ENCODE results near the gene MLLT3. TPM values are rescaled to one million over a fixed set of nuclear protein-coding genes. Genes with fewer than 3 reads are reported as not detected.

MLLT3 gene
- total and polyA plus RNA-seq, 8 donors = 6.5 to 48.7 (median 24.4) TPM

- TF ChIP-seq EP300 (IDR thresholded peaks at IDR 0.05) (no peak), POLR2AphosphoS5 (IDR thresholded peaks at IDR 0.05) (no peak), CTCF (IDR thresholded peaks at IDR 0.05) (no peak), POLR2A (IDR thresholded peaks at IDR 0.05) (no peak)
Observed at GRCh38 chr9:20625003-20625349, 2.7 kb upstream of the MLLT3 start.

DNA sequence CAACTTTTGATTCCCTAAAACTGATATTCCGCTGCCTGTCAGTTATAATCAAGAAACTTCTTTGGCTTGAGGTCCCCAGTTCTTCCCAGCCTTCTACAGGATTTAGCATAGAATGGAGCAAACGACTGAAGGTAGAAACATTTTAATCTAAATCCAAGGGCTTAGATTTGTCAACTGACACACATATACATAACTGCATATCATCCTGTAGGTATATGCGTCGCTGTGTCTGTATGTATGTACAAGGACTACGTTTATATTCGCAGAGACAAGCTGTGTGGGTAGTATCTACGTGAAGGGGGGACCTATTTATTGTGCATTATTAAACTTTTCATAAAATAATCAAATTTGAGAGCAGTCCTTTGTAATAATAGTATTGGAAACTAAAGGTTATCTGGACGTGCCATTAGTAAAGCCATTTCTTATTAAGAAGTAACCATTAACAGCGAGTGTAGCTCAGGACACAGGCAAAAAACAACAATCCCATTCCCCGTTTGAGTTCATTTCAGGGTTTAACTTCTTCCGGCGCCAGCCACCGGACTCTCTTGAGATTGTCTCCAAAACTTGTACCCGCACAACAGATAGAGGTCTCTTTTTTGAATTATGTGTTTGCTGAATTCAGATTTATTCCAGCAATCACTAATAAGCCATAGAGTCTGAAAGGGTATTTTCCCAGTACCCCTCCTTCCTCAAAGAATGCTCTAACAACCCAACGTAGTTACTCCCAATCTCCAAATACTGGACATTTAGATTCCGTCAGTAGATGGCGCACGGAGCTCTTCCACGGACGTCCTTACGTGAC is 2.1 kb upstream of the MLLT3 start:
- H3K36me3 ChIP-seq = no peaks in the 10 kb centered on the region
- H3K4me3 ChIP-seq = peak overlapping the region; percentile 79 to 98 (median 90)
- no peaks in the 10 kb centered on the region for H3K27me3 ChIP-seq
- 4 to 10% (median 8%) methylated on average over 21 of the region's 21 CpGs for WGBS, 5 donors
- H3K9me3 ChIP-seq = no peaks in the 10 kb centered on the region
- peak; percentile 63 to 89 for DNase-seq
- TF ChIP-seq CTCF (IDR thresholded peaks at IDR 0.05) (peak in 5 of 7 experiments; percentile 48 to 79 (median 68)), POLR2AphosphoS5 (IDR thresholded peaks at IDR 0.05) (peak in 1 of 3 donors; percentile 59), EP300 (IDR thresholded peaks at IDR 0.05) (no peak)
- H3K4me1 ChIP-seq = peaks cover 0 to 33% (median 25%) of the 10 kb centered on the region in 4 donors
- H3K27ac ChIP-seq = peak overlapping the region in 4 of 5 donors; percentile 22 to 92 (median 92)
- intact Hi-C loops (cut with DNase I; ENCODE audit: low total_unique reads) = no loop called here

More at GRCh38 chr9:20625003-20625349, 2.7 kb upstream of the MLLT3 start:
- Histone ChIP-seq H3K27me3 (no peaks in the 10 kb centered on the region), H3K4me1 (peaks cover 0 to 27% (median 20%) of the 10 kb centered on the region in 4 donors), H3K27ac (no peak overlapping the region), H3K9me3 (no peaks in the 10 kb centered on the region), H3K36me3 (no peaks in the 10 kb centered on the region), H3K4me3 (peak overlapping the region in 3 of 4 donors; percentile 89 to 98 (median 91))
- no peak for DNase-seq
- WGBS, 5 donors = 52 to 72% (median 56%) methylated on average over 2 of the region's 2 CpGs
- intact Hi-C loops (cut with DNase I; ENCODE audit: low total_unique reads) = no loop called here

DNA sequence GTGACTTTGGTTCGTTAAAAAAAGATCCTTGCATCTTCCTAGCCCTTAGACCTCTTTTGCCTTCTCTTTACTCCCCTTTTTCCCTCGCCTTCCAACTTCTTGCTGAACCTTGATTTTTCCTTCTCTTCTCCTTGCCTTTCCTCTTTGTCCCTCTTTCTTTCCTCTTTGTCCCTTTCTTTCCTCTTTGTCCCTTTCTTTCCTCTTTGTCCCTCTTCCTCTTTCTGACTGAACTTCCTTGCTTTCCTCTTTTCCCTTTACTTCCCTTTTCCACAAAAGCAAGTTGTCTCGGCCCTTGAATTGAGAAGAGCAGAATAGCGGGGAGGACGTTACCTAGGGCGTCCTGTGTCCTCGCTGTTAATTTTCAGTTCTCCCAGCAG is 1.4 kb upstream of the MLLT3 start:
- no peaks in the 10 kb centered on the region for H3K36me3 ChIP-seq
- peak overlapping the region; percentile 79 to 98 (median 90) for H3K4me3 ChIP-seq
- no peaks in the 10 kb centered on the region for H3K27me3 ChIP-seq
- intact Hi-C loops (cut with DNase I; ENCODE audit: low total_unique reads) = no loop called here
- TF ChIP-seq CTCF (IDR thresholded peaks at IDR 0.05) = no peak
- no peak for DNase-seq
- H3K27ac ChIP-seq = peak overlapping the region; percentile 22 to 92 (median 91)
- H3K4me1 ChIP-seq = peaks cover 0 to 40% (median 31%) of the 10 kb centered on the region in 4 donors
- WGBS, 5 donors = 1 to 11% (median 3%) methylated on average over 7 of the region's 7 CpGs
- H3K9me3 ChIP-seq = no peaks in the 10 kb centered on the region

- no peak for TF ChIP-seq POLR2AphosphoS5 (IDR thresholded peaks at IDR 0.05)
- no peak for TF ChIP-seq EP300 (IDR thresholded peaks at IDR 0.05)
- TF ChIP-seq CTCF (IDR thresholded peaks at IDR 0.05) = no peak
- no peak for TF ChIP-seq POLR2A (IDR thresholded peaks at IDR 0.05)
- Histone ChIP-seq H3K27ac (peak overlapping the region; percentile 24 to 92 (median 91)), H3K9me3 (no peaks in the 10 kb centered on the region), H3K4me3 (peak overlapping the region; percentile 79 to 98 (median 90)), H3K27me3 (no peaks in the 10 kb centered on the region), H3K36me3 (no peaks in the 10 kb centered on the region), H3K4me1 (peaks cover 4 to 45% (median 36%) of the 10 kb centered on the region in 4 donors)
- peak; percentile 46 to 51 for DNase-seq
- intact Hi-C loops (cut with DNase I; ENCODE audit: low total_unique reads) = no loop called here
- 0 to 1% (median 0%) methylated on average over 40 of the region's 40 CpGs for WGBS, 5 donors
Observed at GRCh38 chr9:20623021-20623747, 885 bp upstream of the MLLT3 start.
